ENCODE results near the gene CHD2.
"Not testable (repeated sequence)": the region's sequence is repeated elsewhere in the genome, so short reads cannot be mapped to it uniquely, and the experiment has no call there.

The CHD2 gene

GRCh38 chr15:92906563-92907081 lies 6.5 kb downstream of the CHD2 start:
- DNase-seq (ENCODE audit: low spot score): peak; percentile 74

GRCh38 chr15:92907229-92907628 lies 7.1 kb downstream of the CHD2 start:
- no peak for DNase-seq (ENCODE audit: low spot score)

GRCh38 chr15:92907896-92908712 lies 8.0 kb downstream of the CHD2 start:
- DNase-seq (ENCODE audit: low spot score): peak; percentile 48

- no peak for DNase-seq (ENCODE audit: low spot score)
Observed at GRCh38 chr15:92908713-92909057, 8.6 kb downstream of the CHD2 start.

- no peak for DNase-seq (ENCODE audit: low spot score)
Observed at GRCh38 chr15:92909136-92909781, 9.1 kb downstream of the CHD2 start.

GRCh38 chr15:92910451-92910850 lies 10.3 kb downstream of the CHD2 start:
- DNase-seq (ENCODE audit: low spot score): no peak

- no peak for DNase-seq (ENCODE audit: low spot score)
Observed at GRCh38 chr15:92914103-92914499, 14.0 kb downstream of the CHD2 start.

- peak; percentile 56 for DNase-seq (ENCODE audit: low spot score)
Observed at GRCh38 chr15:92914768-92915221, 14.7 kb downstream of the CHD2 start.

GRCh38 chr15:92915766-92916435 lies 15.8 kb downstream of the CHD2 start:
- no peak for DNase-seq (ENCODE audit: low spot score)

GRCh38 chr15:92917598-92918407 lies 17.7 kb downstream of the CHD2 start:
- DNase-seq (ENCODE audit: low spot score): peak; percentile 90

- not testable (repeated sequence) for DNase-seq (ENCODE audit: low spot score)
Observed at GRCh38 chr15:92918881-92919280, 18.8 kb downstream of the CHD2 start.

- no peak for DNase-seq (ENCODE audit: low spot score)
Observed at GRCh38 chr15:92920595-92921161, 20.6 kb downstream of the CHD2 start.

GRCh38 chr15:92921215-92922131 lies 21.3 kb downstream of the CHD2 start:
- DNase-seq (ENCODE audit: low spot score): no peak

- no peak for DNase-seq (ENCODE audit: low spot score)
Observed at GRCh38 chr15:92922418-92923002, 22.4 kb downstream of the CHD2 start.

GRCh38 chr15:92924216-92924615 lies 24.1 kb downstream of the CHD2 start:
- no peak for DNase-seq (ENCODE audit: low spot score)

- no peak for DNase-seq (ENCODE audit: low spot score)
Observed at GRCh38 chr15:92925454-92925853, 25.3 kb downstream of the CHD2 start.

- no peak for DNase-seq (ENCODE audit: low spot score)
Observed at GRCh38 chr15:92928225-92928750, 28.2 kb downstream of the CHD2 start.

- no peak for DNase-seq (ENCODE audit: low spot score)
Observed at GRCh38 chr15:92929002-92929401, 28.9 kb downstream of the CHD2 start.

- DNase-seq (ENCODE audit: low spot score): no peak
Observed at GRCh38 chr15:92930054-92930621, 30.0 kb downstream of the CHD2 start.
